ENCODE data around the gene PKM. TPM values are rescaled to one million over a fixed set of nuclear protein-coding genes. Genes with fewer than 3 reads are reported as not detected.

Gene PKM
- polyA plus RNA-seq, 1 donor (not counting 4 experiments of a cell fraction or from before 2014, with no cell fraction given), result 3,352 TPM

DNA sequence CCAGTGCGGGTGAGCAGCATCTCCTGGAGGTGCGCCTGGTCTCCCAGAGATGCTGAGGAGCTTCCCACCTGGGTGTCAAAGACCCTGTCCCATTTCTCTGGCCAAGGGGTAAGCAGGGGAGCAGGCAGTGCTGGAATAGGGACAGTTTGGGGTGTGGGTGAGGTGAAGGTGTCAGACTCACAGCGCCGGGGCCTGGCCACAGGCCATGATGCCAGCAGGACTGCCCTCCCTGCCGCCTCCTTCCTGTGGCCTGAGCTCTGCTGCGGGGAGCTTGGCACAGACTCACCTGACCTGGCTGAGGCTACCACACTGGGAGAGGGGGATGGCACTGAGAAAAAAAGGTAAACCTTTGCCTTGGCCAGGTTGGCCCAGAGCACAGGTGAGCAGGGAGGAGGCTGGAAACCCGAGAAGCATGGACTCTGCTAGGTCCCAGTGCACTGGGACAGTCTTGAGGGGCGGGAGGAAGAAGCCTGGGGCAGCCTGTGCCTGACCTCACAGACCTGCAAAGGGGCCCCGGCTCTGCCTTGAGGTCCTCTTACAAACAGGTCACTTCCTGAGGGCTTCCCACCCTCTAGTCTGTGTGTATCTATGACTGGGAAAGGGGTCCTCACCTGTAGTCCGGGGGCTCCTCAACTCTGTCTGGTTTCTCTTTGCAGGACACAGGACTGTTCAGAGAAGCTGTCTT, 61.6 kb downstream of the PKM start:
- dilution Hi-C loops (cut with MboI; ENCODE audit: extremely low pct_ligation_motif_present, low sequenced_read_pairs), result no loop called here
- peaks cover 6% of the 10 kb centered on the region for H3K4me1 ChIP-seq (ENCODE audit: control insufficient read depth, extremely low read depth, insufficient read depth, low read length)
- FAIRE-seq (no peak), DNase-seq (ENCODE audit: low read depth, low spot score) (no peak)
- H3K79me2 ChIP-seq (ENCODE audit: control insufficient read depth, insufficient read depth, low read length), result no peaks in the 10 kb centered on the region
- no peak overlapping the region for H3K9ac ChIP-seq (ENCODE audit: control insufficient read depth, extremely low read depth, insufficient read depth, low read length)
- H3K36me3 ChIP-seq (ENCODE audit: control insufficient read depth in 2 of 2, extremely low read depth in 1 of 2, insufficient read depth in 2 of 2, low read length in 2 of 2), result peaks cover 0 to 3% of the 10 kb centered on the region in 2 experiments
- no peak overlapping the region for H3K4me2 ChIP-seq (ENCODE audit: control insufficient read depth, extremely low read depth, insufficient read depth, low read depth, low read length)
- H3K27me3 ChIP-seq (ENCODE audit: control insufficient read depth, extremely low read depth, insufficient read depth, low read length), result no peaks in the 10 kb centered on the region
- no peaks in the 10 kb centered on the region for H3K9me3 ChIP-seq (ENCODE audit: control insufficient read depth, low read depth, low read length)
- H2AFZ ChIP-seq (ENCODE audit: control insufficient read depth, low read length), result no peak overlapping the region
- no peak overlapping the region for H3K4me3 ChIP-seq (ENCODE audit: control insufficient read depth in 2 of 3, extremely low read depth in 1 of 3, insufficient read depth in 2 of 3, low read depth in 1 of 3, low read length in 3 of 3)
- TF ChIP-seq EZH2 (IDR thresholded peaks at IDR 0.05; ENCODE audit: low read length), result no peak
- TF ChIP-seq CTCF (optimal IDR thresholded peaks at IDR 0.05 in 1 of 3, IDR thresholded peaks at IDR 0.05 in 1 of 3, conservative IDR thresholded peaks at IDR 0.05 in 1 of 3; ENCODE audit: extremely low read depth in 1 of 3, insufficient read depth in 2 of 3, low read length in 3 of 3), result no peak
- no peaks in the 10 kb centered on the region for H3K9me1 ChIP-seq (ENCODE audit: control insufficient read depth, extremely low read depth, insufficient read depth, low read length)
- H3K27ac ChIP-seq (ENCODE audit: control insufficient read depth, insufficient read depth, low read length), result no peak overlapping the region
- H4K20me1 ChIP-seq (ENCODE audit: control insufficient read depth, extremely low read depth, insufficient read depth, low read length), result peaks cover 3% of the 10 kb centered on the region

DNA sequence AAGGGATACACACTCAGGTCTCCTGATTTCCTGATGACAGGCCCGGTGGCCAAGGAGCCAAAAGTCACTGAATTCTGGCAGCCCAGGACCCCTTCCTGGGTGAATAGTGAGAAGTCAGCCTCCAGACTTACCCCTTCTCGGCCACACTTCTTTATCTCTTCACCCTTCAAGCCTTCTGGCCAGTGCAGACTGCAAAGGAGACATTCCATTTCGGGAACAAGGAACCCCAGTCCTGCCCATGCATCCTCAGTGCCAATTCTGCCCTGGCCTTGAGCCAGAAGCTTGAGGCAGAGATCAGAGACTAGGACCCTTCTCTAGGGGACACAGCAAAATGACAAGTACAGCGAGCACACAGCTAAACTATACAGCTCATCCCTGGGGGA, 62.2 kb downstream of the PKM start:
- H3K9me1 ChIP-seq (ENCODE audit: control insufficient read depth, extremely low read depth, insufficient read depth, low read length), result no peaks in the 10 kb centered on the region
- no peak overlapping the region for H3K9ac ChIP-seq (ENCODE audit: control insufficient read depth, extremely low read depth, insufficient read depth, low read length)
- H3K4me1 ChIP-seq (ENCODE audit: control insufficient read depth, extremely low read depth, insufficient read depth, low read length), result peaks cover 6% of the 10 kb centered on the region
- no peak for DNase-seq (ENCODE audit: low read depth, low spot score)
- H4K20me1 ChIP-seq (ENCODE audit: control insufficient read depth, extremely low read depth, insufficient read depth, low read length), result peaks cover 3% of the 10 kb centered on the region
- FAIRE-seq, result no peak
- H3K36me3 ChIP-seq (ENCODE audit: control insufficient read depth in 2 of 2, extremely low read depth in 1 of 2, insufficient read depth in 2 of 2, low read length in 2 of 2), result peaks cover 0 to 3% of the 10 kb centered on the region in 2 experiments
- H3K4me3 ChIP-seq (ENCODE audit: control insufficient read depth in 2 of 3, extremely low read depth in 1 of 3, insufficient read depth in 2 of 3, low read depth in 1 of 3, low read length in 3 of 3), result no peak overlapping the region
- TF ChIP-seq EZH2 (IDR thresholded peaks at IDR 0.05; ENCODE audit: low read length) (no peak), CTCF (optimal IDR thresholded peaks at IDR 0.05 in 1 of 3, IDR thresholded peaks at IDR 0.05 in 1 of 3, conservative IDR thresholded peaks at IDR 0.05 in 1 of 3; ENCODE audit: extremely low read depth in 1 of 3, insufficient read depth in 2 of 3, low read length in 3 of 3) (no peak)
- no peaks in the 10 kb centered on the region for H3K27me3 ChIP-seq (ENCODE audit: control insufficient read depth, extremely low read depth, insufficient read depth, low read length)
- dilution Hi-C loops (cut with MboI; ENCODE audit: extremely low pct_ligation_motif_present, low sequenced_read_pairs), result no loop called here
- no peak overlapping the region for H2AFZ ChIP-seq (ENCODE audit: control insufficient read depth, low read length)
- H3K27ac ChIP-seq (ENCODE audit: control insufficient read depth, insufficient read depth, low read length), result no peak overlapping the region
- no peak overlapping the region for H3K4me2 ChIP-seq (ENCODE audit: control insufficient read depth, extremely low read depth, insufficient read depth, low read depth, low read length)
- no peaks in the 10 kb centered on the region for H3K79me2 ChIP-seq (ENCODE audit: control insufficient read depth, insufficient read depth, low read length)
- H3K9me3 ChIP-seq (ENCODE audit: control insufficient read depth, low read depth, low read length), result no peaks in the 10 kb centered on the region
